GM19043 (cell line): Measurements from ENCODE around the gene CTCF.
A peak's percentile ranks its signal among the peaks of the same experiment; 100 is the strongest.
"Not testable (repeated sequence)": the region's sequence is repeated elsewhere in the genome, so short reads cannot be mapped to it uniquely, and the experiment has no call there.

Experiments used
- ATAC-seq: cut with Tn5 transposase; IDR thresholded peaks from one replicate; pipeline ENCODE4 v1.9.1; 2021; ENCODE audit warnings: low read depth; ENCODE audit not compliant: unreplicated experiment

The CTCF gene, protein sequence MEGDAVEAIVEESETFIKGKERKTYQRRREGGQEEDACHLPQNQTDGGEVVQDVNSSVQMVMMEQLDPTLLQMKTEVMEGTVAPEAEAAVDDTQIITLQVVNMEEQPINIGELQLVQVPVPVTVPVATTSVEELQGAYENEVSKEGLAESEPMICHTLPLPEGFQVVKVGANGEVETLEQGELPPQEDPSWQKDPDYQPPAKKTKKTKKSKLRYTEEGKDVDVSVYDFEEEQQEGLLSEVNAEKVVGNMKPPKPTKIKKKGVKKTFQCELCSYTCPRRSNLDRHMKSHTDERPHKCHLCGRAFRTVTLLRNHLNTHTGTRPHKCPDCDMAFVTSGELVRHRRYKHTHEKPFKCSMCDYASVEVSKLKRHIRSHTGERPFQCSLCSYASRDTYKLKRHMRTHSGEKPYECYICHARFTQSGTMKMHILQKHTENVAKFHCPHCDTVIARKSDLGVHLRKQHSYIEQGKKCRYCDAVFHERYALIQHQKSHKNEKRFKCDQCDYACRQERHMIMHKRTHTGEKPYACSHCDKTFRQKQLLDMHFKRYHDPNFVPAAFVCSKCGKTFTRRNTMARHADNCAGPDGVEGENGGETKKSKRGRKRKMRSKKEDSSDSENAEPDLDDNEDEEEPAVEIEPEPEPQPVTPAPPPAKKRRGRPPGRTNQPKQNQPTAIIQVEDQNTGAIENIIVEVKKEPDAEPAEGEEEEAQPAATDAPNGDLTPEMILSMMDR

GRCh38 chr16:67562526-67562917 lies at the start of gene CTCF:
Gene CTCF, plus strand, starts transcription at chr16:67562526. Its CDS starts 48,307 bp downstream, at chr16:67610833.
- peak; percentile 32 for ATAC-seq

GRCh38 chr16:67513892-67514291 lies 48.4 kb upstream of the CTCF start:
- ATAC-seq: not testable (repeated sequence)

DNA sequence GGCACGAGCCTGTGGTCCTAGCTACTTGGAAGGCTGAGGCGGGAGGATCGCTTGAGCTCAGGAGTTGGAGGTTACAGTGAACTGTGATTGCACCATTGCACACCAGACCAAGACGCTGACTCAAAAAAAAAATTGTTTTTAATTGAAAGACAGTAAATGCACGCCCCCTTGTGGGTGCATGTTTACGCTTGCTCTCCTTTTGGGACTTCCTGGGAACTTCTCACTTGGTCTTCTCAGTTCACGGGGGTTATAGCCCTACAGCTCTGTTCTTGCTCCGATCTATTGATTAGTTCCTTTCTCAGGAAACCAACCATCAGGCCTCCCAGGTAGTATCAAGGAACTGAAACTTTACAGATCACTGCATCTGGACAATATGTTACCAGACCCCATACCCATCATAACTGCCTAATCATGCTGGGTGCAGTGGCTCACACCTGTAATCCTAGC lies 47.9 kb upstream of the CTCF start:
- peak; percentile 57 for ATAC-seq

DNA sequence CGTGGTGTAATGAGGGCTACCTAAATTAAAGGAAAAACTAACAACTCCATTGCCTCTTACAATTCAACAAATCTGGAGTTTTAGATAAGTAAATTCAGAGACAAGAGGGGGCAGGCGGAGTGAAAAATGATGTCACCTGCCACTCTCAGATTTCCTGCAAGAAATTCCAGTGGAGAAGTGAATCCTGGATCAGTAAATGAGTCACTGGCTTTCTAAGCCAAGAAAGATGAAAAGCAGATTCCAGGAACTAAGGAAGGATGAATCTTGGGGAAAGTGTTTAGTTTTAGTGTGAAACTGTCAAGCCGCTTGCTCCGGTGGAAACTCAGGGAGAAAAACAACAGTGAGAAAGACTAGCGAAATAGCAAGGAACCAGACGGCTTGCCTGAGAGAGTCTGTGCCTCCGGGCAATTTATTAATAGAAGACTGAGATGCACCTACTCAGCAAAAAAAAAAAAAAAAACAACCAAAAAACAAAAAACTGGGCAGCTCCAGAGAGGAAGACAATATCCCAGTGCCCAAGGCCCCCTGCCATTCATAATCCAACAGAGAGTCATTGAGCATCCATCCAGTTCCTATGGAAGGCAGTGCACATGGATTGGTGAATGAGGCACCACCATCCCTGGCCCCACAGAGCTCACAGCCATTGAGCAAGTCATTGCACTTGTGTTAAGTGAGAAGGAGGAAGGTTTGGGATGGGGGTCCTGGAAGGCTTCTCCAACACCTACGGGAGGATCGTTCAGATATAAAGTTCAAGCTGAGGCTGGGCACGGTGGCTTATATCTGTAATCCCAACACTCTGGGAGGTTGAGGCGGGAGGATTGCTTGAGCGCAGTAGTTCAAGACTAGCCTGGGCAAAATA lies 45.8 kb upstream of the CTCF start:
- ATAC-seq: no peak

DNA sequence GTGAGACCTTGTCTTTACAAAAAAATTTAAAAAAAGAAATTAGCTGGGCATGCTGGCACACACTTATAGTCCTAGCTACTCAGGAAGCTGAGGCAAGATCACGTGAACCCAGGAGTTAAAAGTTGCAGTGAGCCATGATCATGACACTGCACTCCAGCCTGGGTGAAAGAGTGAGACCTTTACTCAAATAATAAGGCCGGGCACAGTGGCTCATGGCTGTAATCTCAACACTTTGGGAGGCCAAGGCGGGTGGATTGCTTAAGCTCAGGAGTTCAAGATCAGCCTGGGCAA lies 45.2 kb upstream of the CTCF start:
- no peak for ATAC-seq

DNA sequence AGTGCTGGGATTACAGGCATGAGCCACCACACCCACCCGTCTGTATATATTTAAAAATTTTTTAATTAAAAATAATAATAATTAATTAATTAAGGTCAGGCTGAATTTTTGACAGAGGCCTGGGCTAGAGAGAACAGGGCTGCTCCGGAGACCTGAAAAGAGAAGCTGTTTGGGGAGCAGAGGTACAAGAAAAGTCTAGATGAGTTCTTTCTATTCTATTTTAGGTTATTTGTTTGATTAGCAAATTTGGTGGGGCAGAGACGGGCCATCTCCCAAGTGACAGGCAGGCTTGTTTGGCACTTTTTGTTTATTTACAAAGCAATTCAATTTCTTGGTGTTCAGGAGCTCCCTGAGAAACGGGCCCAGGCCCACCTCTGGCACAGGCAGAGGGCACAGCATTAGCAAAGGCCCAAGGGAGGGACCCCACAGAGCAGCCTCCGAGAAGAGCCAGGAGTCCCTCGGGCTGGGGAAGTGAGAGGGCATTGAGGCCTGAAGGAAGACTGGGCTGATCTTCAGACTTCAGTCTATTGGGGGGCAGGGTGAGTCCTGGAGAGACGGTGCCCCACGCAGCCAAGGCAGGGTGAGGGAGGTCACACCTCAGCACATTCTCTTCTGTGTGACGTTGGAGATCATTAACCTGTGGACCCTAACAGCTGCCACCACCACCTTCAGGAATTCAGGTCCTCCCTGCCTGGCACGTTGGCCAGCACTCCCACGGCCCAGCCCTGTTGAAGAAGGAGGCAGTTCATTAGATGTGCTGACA lies 44.5 kb upstream of the CTCF start:
- ATAC-seq: peak; percentile 30

- ATAC-seq: no peak
These were observed 43.6 kb upstream of the CTCF start for GRCh38 chr16:67518676-67519075.

- no peak for ATAC-seq
These were observed 43.1 kb upstream of the CTCF start for GRCh38 chr16:67519242-67519641.

DNA sequence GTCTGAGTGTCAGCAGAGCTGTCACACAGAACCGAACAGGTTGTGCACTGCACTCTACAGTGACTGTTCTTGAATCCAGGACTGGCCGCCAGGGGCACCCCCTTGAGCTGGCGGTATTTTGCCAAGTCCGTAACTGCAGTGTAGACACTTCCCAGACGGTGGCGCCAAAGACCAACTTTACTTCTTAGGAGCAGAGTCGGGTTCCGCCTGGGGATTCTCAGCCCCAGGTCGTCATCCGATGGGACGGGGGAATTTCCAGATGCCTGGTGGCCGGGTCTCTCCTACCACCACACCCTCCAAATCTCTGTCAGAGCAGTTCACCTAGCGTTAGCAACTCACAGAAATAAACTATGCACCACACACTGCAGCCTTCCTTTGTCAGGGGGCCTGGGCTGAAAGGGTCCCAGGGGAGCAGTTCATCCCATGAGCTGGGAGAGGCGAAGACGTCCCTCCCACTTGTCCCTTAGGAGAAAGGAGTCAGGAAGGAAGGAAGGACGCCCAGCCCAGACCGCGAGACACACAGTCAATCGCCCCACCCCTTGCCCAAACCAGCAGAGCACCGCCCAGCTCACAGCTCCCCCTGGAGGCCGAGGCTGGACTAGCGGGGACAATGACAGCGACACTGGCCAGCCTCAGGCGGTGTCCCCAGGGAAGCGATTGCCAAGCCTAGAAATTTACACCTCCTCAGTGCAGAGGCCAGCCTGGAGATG lies 41.1 kb upstream of the CTCF start:
- ATAC-seq: peak; percentile 65

- no peak for ATAC-seq
These were observed 37.0 kb upstream of the CTCF start for GRCh38 chr16:67525176-67525860.

DNA sequence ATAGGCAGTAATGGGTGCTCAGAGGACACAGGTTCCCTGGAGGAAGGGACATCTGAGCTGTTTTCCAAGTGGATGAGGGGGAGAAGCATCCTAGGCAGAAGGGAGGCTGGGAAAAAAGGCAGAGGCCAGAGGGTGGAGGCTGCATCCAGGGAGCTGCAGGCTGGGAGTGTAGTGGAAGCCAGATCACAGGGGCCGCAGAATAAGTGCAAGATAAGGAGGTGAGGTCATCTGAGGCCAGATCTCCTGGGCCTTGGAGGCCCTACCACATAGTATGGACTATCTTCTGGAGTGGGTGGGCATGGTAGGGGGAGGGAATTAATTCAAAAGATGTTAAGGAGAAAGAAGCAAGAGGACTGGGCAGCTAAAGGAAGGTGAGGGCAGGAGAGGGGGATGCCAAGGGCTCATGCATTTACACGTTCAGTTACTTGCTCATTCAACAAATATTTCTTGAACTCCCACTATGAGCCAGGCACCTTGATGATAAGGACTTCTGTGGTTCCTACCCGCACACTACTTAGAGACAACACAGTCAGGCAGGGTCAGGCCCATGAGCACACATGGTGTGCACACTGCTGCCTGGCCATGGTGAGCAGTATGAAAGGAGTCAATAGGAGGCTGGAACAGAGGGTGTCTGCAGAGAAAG lies 36.1 kb upstream of the CTCF start:
- no peak for ATAC-seq

- no peak for ATAC-seq
These were observed 34.0 kb upstream of the CTCF start, which contains the start of gene RIPOR1 for GRCh38 chr16:67528222-67528869. Gene RIPOR1, plus strand, starts transcription at chr16:67528829. Its CDS starts 9,618 bp downstream, at chr16:67538447.

- ATAC-seq: no peak
These were observed 33.3 kb upstream of the CTCF start for GRCh38 chr16:67528870-67529581.

- no peak for ATAC-seq
These were observed 32.7 kb upstream of the CTCF start for GRCh38 chr16:67529582-67530012.

GRCh38 chr16:67530013-67530939 lies 32.0 kb upstream of the CTCF start:
- peak; percentile 35 for ATAC-seq

- ATAC-seq: no peak
These were observed 31.1 kb upstream of the CTCF start for GRCh38 chr16:67531247-67531646.
